Heart left ventricle (tissue), 13 donors: ENCODE results near the gene SNTB2.

ENCODE experiments used
- CTCF ChIP-seq, 12 donors: fragments of 200-600 bp; sonication (generic) in 4 of 12; IDR thresholded peaks; one replicate each; pipeline versions ENCODE4 v1.5.0 to v1.8.0; 2018 to 2022; ENCODE audit warnings: antibody characterized with exemption in 12 of 12, mild to moderate bottlenecking in 5 of 12
- POLR2A ChIP-seq, 2 donors: fragments of 450-650 bp; IDR thresholded peaks; one replicate each; pipeline ENCODE4 v1.6.1; 2017; ENCODE audit warnings: antibody characterized with exemption in 2 of 2, mild to moderate bottlenecking in 2 of 2, moderate library complexity in 2 of 2
- donor health status: ischemic (EF 13 %, LVEDD 7.1; RV severe dilation, severe dysfunction).
- donor health status: DM: no; HTN: yes; CAD: no.
- donor health status: DM: no; HTN: no; CAD: no.
- donor health status: ischemic (EF 25% LVEDD 6.9; RV normal size, moderate dysfunction).
- donor health status: ischemic (EF 25% LVEDD 5.7; RV mildly dilated, moderate dysfunction).
- donor health status: ischemic (EF 35%, LVEDD 5.7; RV mildly dilated, moderate dysfunction).
- donor health status: nonischemic (EF 11% LVEDD 7.7; RV severe dilation, severe dysfunction).
- donor health status: DM: yes; HTN: yes; CAD: no.
- donor health status: PGD.
- donor health status: ischemic (EF 29% LVEDD 5.4; RV normal size, mild dysfunction).
- donor health status: nonischemic (EF 23%, LVEDD 6.1; RV moderate dilation, normal function).

DNA sequence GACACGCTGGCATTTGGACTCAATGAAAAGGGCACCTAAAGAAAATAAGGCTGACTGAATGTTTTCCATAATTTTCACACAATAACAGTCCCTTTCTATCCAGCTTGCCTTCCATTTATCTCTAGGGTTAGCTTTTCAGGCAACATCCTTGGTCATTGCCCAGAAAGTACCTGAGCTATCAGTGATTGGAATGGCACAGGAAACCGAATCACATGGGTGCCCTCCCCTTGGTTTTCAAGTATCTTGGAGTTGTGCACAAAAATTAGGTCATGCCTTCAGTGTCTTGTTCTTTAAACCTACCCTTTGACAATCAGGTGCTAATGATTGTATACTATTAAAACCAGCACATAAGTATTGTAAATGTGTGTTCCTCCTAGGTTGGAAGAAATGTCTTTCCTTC, 120.9 kb downstream of the SNTB2 start:
- TF ChIP-seq CTCF (IDR thresholded peaks at IDR 0.05) (no peak), POLR2A (IDR thresholded peaks at IDR 0.05) (no peak)
